Skin of body (tissue), 2 donors: ENCODE measurements around the gene AUTS2. TPM values are rescaled to one million over a fixed set of nuclear protein-coding genes. Genes with fewer than 3 reads are reported as not detected.
A peak's percentile ranks its signal among the peaks of the same experiment; 100 is the strongest.
"Not testable (repeated sequence)": the region's sequence is repeated elsewhere in the genome, so short reads cannot be mapped to it uniquely, and the experiment has no call there.

ENCODE experiments used
- DNase-seq: peaks from one replicate; lab custom pipeline; 2025; lab: John Stamatoyannopoulos, UW
- total RNA-seq: library from RNA; depleted of rRNA; stranded (reverse); fragments of >200 nt; gene quantifications from one replicate; pipeline ENCODE4 v1.2.3, GENCODE V29; 2014

Gene AUTS2
- total RNA-seq, 1 donor from 2014 or later = 61.0 TPM

DNA sequence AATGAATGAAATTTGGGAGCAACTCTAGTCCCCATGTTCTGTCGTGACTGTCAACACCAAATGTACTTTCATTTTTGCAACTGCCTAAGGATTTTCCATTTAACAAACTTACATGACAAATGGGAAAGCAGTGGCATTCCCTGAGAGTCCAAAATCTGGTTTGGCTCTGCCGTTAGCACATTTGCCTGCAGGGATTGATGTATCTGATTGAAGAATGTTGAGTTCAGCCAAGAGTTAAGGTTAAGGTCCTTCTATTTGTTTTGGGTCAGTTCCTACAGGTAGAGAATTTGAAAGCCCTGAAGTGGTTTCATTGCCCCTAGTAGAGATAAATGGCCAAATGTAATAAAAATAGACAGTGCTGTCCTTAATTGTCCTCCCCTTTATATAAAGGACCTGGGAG lies 1127.2 kb downstream of the AUTS2 start:
- no peak for DNase-seq

DNA sequence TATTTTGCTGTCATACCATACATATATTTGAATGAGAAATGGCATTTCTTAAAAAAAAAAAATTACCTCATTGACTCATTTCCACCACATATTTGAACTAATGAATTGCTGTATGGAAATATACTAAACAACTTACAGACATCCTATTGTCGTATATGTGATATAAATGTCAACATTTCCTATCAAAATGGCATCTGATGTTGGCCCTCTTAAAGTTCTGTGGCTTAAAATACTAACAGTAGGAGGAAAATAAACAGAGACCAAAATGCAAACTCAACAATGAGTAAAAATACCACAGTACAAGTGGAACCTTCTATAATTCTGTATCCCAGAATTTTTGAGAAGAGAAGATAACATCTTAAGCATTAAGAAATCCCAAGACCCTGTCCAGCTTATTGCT lies 1128.0 kb downstream of the AUTS2 start:
- no peak for DNase-seq

DNA sequence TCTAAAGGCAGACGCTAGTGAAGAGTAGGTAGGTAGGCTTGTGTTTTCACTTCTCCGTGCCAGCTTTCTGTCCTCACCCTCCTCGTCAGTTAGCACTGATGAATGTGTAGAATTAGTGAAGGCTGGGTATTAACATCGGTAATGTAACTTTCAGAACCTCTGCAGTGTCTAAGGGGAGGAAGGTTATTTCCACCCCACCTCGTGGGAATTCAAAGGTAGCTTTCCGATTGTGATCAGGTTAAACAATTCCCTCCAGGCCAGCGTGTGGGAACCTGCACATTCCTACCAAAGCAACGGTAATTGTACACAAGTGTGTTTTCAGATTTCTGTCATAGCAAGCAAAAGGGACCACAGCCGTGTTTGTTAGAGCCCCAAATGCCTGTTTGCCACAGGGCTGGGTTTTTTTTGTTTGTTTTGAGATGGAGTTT lies 1128.7 kb downstream of the AUTS2 start:
- peak; percentile 10 for DNase-seq

DNA sequence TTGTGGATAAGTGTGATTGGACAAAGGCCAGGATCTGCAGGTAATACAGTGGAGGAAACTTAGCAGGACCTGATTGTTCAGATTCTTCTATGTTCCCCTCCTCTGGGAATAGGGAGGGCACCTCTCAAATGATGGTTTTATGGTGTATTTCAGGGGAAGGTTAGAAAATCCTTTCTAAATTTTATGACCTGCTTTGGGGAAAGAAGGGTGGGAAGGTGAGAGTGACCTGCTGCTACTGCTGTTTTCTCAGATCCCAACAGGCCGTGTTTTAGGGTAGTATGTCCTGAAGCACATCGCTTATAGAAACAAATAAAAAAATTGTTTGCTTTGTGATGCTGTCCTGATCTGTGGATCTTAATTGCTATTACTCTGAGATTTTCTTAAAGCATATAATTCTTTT lies 1129.6 kb downstream of the AUTS2 start:
- no peak for DNase-seq

DNA sequence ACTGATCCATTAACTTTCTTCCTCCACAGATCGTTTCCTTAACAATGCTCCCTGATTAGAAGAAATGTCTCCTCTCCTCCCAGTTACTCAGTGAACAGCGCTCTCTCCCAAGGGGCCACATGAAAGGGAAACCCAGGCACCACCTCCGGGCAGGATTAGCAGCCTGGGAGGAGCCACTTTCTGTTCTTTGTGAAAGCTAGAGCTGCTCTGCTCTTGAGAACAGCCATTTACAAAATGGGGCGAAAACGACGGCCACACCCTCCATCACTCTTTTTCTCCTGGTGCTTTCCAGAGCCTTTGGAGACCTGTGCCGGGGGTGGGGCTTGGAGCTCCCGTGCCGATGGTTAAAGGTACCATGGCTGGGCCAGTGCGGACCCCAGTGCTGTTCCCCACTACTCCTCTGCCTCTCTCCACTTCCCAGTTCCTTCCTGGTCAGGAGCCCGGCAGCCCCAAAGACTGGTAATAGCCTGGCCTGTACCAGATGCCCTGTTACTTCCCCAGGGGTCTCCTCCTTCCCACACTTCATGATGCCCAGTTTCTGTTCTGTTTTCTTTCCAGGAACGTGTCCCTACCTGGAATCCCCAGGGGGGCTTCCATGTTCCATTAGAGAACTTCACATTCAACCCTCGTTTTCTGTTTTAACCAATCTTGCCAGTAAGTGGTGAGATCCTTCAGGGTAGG lies 1130.7 kb downstream of the AUTS2 start:
- no peak for DNase-seq

DNA sequence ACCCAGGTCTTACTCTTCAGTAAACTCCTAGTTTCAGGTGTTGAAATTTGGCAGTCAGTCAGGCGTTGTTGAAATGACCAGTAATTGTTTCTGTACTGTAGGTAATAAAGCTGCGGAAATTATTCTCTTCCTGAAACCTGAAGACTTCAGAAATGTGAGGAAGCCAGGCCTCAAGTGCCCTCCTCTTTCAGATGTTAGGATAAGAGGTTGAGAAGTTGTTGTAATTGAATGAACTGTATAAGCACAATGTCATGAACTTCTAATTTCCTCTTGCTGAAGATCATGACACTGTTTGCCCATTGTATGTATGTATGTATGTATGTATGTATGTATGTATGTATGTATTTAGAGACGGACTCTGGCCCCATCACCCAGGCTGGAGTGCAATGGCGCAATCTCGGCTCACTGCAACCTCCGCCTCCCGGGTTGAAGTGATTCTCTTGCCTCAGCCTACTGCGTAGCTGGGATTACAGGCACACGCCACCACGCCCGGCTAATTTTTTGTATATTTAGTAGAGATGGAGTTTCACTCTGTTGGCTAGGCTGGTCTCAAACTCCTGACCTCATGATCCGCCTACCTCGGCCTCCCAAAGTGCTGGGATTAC lies 1131.4 kb downstream of the AUTS2 start:
- DNase-seq = not testable (repeated sequence)

DNA sequence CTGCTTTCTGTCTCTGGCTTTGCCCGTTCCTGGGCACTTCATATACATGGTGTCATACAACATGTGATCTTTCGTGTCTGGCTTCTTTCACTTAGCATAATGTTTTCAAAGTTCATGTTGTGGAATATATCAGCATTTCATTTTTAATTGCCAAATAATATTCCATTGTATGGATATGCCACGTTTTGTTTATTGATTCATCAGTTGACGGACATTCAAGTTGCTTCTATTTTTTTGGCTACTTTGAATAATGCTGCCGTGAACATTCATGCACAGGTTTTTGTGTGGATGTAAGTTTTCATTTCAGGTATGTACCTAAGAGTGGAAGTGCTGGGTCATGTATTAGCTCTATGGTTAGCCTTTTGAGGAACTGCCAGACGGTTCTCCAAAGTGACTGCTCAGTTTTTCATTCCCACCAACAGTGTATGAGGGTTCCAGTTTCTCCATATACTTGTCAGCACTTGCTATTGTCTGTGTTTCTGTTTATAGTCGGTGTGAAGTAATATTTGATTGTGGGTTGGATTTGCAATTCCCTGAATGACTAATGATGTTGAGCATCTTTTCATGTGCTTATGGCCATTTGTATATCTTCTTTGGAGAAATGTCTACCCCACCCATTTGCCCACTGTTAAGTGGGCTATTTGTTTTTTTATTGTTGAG lies 1132.3 kb downstream of the AUTS2 start:
- no peak for DNase-seq

DNA sequence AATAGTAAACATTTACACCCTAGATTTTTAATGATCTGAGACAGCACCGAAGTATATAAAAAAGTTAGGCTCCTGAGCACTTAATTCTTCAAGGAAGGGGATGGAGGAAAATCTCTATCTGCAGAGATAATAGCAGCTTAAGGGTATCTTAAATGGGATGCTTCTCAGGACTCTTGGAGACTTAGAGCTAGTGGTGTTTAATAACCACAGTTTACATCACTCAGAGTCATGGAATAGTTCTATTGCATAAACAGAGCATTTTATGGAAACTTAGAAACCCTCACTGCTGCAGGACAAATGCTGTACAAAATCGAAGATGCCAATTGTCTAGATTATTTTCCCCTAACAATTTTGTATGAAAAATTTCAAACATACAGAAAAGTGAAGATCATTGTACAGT lies 1134.8 kb downstream of the AUTS2 start:
- no peak for DNase-seq

DNA sequence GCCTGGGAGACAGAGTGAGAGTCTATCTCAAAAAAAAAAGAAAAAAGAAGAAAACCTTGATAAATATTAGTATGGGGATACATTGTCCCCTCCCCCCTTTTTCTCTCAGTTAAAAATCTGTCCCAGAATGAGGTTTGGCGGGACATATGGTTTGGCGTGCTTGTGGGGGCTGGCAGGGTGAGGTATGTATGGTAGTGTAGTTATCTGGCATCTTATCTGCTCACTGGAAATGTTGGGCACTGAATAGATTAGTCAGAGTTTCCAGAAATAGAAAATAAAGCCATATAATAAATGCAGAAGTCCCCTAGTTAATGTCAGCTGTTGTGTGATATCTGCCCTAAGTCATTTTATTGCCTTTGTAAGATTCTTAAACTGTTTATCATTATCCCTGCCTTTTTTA lies 1136.1 kb downstream of the AUTS2 start:
- DNase-seq = no peak

DNA sequence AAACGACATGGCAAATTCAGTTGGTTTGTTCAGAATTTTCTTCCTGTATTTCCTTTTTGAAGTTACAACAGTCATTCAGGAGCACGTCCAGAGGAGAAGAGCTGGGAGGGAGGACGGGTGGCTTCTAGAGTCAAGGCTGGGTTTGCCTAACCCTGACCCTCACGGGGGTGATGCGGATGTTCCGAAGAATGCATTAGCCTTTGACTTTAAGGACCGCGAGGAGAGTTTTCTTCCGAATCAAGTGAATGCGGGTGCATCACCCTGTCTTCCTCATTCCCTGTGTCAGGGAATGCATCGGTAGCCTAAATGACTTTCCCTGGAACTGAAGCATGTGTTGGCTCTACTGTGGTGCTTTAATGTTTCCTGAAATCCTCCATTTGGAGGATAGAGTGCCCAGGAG lies 1137.0 kb downstream of the AUTS2 start:
- no peak for DNase-seq

DNA sequence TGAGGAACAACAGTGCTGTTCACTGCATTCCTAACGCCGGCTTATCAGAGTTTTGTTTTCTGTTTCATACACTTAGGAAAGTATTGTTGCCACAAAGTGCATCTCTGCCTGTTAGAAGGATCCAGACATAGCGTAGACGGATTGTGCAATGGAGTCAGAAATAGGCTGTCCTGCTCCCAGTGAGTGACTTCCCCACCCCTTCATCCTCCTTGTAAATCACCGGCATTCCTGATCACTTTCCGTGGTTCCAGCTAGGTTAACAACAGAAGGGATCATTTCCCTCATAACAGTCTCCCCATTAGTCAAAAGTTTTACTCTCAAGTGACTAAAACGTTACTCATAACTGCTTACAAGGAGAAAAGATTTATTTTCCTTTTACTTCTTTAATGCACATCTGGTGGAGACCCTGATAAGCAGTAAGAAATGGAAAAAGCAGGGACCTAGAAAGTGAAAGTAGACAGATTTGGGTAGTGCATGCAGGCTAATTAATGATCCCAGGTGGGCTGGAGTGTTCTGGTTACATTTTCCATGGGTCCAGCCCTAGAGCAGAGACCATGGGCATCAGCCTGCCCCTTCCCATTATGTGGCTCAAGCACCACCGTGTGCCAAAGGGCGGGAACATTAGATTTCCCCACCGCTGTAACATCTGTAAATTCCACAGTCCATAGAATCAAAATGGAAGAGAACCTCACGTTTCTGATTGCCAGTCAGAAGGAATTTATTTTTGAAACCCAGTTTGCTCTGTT lies 1138.6 kb downstream of the AUTS2 start:
- no peak for DNase-seq

DNA sequence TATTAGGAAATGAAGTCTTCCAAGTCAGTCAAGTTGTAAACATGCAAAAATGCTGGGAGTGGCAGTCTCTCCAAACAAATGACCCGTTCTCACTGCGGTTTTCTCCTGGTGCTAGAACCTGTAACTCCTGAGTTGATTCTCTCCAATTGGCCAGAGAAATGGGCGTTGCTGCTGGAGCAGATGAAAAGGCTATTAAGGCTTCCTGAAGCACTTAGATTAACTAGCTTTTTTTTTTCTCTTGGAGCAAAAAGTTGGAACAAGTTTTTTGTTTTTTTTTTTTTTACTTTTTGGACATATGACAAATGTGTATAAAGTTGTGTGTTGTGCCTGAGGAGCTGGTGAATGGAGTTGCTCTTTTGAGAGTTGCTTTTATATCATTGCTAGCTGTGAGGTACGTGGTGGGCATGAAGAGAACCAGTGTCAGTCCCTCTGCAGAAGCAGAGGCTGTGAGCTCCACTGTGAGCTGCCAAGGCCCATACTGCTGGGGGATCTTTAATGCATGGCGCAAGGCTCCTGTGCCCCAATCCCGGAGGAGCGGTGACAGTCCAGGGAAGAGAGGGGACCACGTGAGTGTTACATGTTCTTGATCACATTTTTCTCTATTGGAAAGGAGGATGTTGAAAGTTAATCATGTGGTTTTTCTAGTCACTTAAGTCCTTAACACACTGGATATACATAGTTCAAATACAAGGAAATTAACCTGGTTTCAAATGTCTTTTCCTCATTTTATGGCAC lies 1140.0 kb downstream of the AUTS2 start:
- no peak for DNase-seq

DNA sequence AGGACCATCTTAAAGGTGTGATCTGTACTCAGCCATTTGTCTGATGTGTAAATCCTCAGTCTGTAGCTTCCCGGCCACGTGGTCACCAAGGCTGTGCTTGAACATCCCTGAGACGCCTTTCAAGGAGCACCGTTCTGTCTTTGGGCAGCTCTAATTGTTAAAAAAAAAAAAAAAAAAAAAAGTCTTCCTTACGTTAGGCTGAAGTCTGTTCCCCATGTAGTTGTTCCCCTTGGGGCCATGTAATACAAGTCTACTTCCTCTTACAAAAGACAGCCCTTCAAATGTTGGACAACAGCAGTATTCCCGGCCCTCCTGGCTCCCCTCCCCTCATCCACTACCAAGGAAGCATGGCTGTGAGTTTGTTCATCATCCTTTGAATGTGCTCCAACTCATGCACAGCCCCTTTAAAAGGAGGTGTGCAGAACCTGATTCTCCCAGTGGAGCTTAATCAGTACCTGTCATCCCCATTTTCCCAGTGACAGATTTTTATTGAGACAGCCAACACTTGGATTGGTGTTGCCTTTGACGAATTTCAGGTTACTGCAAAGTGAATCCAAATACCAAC lies 1141.5 kb downstream of the AUTS2 start:
- no peak for DNase-seq

DNA sequence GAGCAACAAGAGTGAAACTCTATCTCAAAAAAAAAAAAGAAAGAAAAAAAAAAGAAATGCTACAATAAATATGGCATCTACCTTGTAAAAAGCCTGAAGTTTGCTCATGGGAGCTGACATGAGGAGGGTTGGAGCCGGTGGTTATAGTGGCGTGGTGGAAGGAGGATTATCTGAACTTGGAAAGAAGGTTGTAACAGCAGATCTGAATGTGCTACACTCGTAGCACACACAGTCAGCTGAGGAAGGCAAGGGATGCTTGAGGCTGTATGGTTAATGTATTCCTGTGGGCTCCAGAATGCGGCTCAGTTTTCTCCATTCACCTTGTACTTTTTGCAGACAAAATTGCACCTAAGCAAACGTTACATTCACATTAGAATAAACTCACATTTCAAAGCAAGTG lies 1143.4 kb downstream of the AUTS2 start:
- DNase-seq = no peak

DNA sequence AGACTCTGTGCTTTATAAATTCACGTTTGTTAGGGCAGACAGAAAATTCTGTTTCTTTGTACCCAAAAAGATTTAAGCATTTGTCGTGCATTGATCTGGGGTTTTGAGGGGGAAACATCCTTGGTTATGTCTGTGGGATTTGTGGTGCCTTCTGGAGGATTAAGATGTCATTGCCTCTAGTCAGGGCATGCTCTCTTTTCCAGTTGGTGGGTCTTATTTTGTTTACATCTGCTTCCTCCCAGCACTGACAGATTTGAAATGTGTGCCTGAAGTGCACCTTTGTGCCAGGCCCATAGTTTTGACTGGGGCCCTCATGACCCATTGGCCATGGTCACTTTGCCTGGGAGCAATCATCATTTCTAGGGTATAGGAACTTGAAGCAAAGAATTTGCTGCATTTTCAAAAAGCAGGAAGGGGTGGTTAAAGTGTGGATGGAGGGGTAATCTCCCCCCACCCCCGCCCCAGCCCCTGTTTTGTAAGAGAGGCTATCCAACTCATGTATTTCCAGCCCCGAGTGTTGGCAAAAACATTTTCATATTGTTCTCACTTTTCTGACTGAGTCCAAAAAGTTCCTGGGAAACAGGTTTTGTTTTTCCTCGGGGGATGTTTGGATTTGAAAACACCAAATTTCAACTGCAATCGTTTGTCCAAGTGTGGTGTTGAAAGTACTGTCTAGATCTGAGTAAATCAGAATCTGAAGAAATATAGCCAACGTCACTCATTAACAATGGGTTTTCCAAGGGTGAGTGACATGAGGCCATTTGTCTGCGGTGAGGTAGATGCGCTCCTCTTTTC lies 1145.5 kb downstream of the AUTS2 start:
- no peak for DNase-seq

DNA sequence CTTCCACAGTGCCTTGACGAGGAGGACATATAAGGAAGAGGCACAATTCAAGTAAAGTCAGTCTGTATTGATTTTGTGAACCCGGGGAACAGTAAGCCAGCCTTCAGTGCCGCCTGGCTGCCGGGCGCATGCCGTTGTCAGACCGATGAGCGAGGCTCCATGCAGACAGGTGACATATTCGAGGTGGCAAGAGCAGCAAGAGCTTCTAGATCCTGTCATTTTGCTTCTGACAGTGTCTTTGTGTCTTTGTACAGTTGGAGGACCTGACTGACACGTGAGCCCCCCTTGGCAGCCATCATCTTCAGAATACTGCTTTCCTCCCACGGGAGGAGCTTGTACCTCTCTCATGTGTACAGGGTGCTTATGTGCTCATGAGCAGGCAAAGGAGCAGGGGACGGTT lies 1146.2 kb downstream of the AUTS2 start:
- no peak for DNase-seq

DNA sequence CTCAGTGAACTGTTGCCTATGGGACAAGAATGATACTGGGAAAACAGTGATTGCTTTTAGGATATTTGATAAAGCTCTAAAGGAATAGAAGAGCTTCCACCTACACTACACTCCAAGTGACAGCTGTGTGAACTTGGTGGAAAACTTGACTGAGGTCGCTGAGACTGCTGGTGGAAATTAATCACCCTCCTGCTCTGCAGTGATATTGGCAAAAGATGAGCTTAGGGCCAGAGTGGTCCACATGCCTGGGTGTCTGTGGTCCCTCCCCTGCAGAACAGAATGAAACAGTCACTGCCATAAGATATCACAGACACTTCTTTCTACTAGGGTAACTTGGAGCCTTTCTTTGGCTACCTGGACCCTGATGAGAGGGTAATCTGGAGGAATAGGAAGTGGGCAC lies 1151.6 kb downstream of the AUTS2 start:
- DNase-seq = no peak

DNA sequence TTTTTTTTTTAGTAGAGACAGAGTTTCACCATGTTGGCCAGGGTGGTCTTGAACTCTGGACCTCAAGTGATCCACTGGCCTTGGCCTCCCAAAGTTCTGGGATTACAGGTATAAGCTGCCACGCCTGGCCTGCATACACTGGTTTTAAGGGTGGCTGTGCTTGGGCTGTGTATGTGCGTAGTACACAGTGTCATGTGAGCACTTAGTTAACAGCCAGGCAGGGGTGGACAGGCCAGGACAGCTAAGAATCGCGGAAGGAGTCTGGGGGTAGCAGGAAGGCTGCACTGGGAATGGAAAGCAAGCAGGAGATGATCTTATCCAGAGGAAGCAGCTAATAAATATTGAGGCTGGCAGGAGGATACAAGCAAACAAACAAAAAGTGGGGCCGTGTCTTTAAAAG lies 1153.6 kb downstream of the AUTS2 start:
- no peak for DNase-seq

DNA sequence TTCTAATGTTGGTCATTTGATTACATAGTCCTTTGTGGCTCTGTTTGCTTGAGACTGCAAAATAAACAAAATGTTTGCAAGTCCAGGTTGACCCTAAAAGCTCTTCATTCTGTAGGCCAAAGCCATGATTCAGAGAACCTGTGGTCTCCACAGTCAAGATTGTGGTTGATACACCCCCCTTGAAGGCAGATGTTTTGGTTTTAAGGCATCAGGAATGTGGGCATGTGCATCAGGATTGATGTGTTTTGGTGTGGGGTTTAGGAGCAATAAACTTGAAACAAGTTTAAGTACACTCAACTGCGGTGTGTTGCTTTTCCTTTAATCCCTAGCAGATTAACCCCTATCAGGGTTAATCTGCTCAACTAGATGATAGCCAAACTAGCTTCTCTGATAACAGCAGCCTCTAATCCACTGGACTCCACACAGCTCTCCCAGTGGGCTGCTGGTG lies 1154.5 kb downstream of the AUTS2 start:
- no peak for DNase-seq

DNA sequence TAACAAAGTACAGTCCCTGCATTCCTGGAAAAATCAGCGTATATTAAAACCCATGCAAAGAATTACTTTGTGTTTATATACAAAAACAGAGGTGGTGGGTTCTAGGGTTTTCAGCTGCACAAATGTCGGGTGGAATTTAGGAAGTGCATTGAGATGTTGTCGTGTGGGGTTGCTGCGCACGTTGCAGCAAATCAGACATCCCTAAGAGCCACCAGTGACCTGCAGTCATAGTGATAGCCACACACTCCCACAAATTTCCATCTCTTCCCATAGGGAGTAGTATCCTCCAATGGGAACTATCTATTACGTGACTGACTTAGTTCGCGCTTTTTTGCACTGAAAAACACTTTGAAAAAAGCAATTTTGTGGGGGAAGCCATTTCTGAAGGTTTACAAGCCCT lies 1158.5 kb downstream of the AUTS2 start:
- DNase-seq = no peak
